Glomerular visceral epithelial cell (primary cell): Measurements from ENCODE around the gene ATXN7.

Source experiments
- DNase-seq: peaks from one replicate; pipeline ENCODE4 v3.0.0-alpha.2; 2016; ENCODE audit errors: extremely low spot score

ATXN7 gene

DNA sequence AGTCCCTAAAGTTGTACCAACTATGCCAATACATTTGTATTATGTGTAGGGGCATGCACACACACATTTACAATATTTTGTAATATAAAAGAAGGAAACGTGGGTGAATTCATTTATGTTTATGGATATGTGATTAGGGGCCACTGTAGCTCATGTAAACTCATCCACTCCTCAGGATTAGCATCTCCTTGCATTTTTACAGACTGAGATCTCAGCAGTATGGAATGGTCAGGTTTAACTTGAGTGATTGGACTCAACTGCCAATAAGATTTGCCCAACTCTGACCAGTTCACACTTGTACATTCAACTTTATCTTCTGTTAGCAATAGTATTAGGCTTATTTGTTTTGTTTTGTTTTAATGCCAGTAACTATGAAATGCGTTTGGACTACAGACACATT is 123.2 kb downstream of the ATXN7 start:
- DNase-seq: no peak

DNA sequence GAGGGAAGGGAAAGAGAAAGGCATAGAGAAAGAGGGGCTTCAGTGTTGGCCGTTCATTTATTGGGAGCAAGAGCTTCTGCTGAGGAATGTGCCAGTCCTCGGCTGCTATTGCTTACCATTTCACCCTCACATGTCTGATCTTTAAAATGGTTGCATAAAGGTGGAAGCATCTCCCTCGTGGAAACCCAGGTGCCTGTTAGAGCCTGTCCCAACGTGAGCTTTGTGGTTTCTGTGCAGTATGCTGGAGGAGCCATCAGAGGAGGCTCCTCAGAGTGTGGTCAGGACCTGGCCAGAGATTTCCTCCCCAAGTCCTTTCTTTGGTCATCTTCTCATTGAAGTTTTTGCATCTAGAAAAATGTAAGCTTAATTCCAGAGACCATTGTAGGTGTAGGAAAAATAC is 125.3 kb downstream of the ATXN7 start:
- no peak for DNase-seq

DNA sequence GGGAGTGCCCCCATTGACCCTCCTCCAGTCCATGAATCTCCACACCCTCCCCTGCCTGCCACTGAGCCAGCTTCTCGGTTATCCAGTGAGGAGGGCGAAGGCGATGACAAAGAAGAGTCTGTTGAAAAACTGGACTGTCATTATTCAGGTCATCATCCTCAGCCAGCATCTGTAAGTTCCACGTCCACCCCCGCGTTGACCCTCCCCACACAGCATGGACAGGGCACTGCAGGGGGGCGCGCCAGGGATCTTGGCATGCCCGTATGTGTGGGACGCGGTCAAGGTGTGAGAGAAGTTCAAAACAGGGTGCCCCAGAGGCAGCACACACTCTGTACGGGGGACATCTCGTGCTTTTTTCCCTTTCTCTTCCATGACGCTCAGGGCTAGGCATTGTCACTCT is 126.5 kb downstream of the ATXN7 start:
- DNase-seq: no peak

DNA sequence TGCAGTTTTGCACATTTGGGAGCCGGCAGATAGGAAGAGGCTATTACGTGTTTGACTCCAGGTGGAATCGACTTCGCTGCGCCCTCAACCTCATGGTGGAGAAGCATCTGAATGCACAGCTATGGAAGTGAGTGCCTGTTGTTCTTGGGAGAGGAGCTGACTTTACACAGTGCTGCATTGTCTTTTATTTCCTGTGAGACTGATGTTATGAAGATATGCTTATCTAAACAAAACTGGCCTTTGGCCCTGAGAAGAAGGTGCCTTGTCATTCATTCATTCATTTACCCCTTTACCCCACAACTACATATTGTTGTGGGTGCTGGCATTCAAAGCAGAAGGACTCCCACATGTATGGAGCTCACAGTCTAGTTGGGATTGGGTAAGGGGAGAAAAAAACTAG is 127.1 kb downstream of the ATXN7 start:
- no peak for DNase-seq

DNA sequence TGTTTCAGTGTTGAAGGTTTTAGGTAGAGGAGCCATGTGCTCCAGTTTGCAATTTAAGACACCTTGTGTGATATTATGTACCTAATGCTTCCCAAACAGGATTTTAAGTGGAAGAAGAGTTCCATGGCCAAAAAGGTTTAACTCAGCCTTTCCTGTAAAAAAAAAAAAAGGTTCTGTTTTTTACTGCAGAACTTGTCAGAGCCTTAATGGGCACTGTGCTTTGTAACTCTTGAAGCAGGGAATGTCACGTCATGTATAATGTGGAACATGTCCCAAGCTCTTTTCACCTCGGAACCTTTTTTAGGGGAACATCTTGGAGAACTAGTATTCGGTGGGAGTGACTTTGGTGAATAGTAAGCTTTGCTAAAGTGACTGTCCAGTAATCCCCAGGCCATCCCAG is 128.0 kb downstream of the ATXN7 start:
- DNase-seq: no peak

DNA sequence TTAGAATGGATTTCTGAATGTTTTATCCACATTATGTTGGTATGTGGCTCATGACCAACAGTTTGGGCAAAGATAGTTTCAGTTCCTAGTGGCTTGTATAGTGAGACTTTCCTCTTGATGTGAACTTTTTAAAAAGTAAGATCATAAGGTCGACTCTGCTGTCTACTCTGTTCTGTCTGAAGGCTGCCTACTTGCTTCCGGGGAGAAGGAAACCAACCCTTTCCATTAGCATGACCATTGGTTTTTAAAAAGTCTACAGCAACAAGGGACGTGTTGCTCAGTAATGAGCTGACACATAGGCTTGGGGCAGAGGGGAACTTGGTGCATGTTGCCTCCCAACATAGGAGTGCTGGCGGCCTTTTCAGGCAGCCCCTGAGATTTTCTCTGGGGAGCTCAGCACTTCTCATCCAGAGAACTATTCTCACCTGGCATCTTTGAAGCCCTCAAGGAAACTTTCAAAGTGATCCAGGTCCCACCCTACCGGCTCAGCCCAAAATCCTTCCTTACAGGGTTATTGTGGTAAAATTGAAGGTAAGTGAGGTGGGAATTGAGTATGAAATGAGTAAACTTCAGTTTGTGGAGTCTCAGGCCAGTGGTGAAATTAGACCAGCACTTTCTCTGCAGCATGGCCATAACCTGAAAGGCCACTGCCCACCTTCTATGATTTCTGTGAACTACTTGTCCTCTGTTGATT is 129.0 kb downstream of the ATXN7 start:
- no peak for DNase-seq

DNA sequence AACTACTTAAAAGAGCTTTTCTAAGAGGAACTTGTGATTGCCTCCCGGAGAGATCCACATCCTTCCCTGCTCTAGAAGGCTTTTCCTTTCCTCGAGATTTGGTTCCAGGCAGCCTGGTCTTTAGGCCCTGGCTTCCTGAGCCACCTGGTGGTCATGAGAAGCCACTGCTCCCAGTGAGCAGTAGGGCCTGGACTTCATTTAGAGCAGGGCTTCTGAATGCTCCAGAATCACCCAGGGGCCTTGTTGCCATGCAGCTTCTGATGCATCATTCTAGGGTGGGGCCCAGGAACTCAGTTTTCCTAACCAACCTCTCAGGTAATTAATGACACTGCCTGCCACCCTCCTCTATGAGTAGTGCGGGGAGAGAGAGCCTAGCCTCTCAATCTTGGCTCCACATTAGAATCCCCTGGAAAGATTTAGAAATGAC is 130.0 kb downstream of the ATXN7 start:
- DNase-seq: peak; percentile 72

GRCh38 chr3:63995086-63995485 is 131.4 kb downstream of the ATXN7 start:
- DNase-seq: no peak

DNA sequence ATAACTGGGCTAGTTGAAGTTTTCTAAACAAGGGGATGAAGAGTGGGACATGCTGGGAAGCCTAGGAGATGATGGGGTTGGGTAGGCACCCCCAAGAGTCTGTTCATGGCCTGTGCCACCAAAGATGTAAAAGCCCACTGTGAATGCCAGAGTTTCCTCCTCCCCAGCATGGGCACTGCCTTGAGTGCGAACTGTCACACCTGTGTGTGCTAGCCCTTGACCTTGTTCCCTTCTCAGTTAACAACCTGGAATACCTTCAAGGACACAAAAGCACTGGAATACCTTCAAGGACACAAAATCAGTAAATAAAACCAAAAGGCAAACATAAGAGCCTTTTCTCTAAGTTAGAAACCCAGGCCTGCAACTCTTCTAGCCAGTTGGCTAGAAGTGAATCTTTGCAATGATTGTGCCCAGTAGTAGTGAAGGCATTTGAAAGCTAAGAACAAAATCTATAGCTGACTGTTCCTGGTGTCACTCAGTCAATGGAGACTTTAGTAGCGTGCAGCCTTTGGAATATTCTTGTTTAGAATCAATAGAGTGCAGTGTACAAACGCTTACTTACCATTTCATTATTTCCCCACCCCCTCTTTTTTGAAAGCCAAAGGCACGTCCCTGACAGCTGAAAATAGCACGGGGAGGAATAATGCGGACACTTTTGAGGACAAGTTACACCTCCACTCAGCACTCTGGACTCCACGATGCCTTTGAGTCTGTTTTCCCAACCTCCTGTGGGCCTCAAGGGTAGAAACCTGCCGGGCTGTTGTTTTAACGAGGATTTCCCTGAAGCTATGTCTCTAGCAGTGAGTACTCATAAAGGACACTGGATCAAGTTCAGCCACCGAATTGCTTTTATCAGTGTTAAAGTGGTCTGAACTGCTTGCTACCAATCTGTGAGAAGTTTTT is 135.4 kb downstream of the ATXN7 start:
- DNase-seq: no peak

GRCh38 chr3:64000453-64001055 is 136.9 kb downstream of the ATXN7 start:
- no peak for DNase-seq

GRCh38 chr3:64002233-64002632 is 138.6 kb downstream of the ATXN7 start:
- no peak for DNase-seq

DNA sequence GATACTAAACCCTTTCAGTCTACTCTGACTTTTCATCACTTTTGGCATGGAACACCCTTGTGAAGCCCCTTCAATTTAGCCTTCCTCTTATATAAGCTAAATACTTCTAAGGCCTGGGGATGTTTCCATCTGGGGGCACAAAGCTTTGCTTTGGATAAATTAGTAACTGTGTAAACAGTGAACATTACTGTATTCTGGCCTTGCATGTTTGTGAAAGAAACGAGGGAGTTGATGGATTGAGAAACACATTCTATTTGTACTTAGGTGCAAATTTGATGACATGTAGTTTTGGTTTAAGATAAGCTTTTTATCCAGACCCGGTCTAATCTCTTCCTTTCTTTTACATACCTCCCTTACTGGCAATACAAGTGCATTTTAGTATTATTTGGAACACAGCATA is 139.9 kb downstream of the ATXN7 start:
- DNase-seq: no peak

DNA sequence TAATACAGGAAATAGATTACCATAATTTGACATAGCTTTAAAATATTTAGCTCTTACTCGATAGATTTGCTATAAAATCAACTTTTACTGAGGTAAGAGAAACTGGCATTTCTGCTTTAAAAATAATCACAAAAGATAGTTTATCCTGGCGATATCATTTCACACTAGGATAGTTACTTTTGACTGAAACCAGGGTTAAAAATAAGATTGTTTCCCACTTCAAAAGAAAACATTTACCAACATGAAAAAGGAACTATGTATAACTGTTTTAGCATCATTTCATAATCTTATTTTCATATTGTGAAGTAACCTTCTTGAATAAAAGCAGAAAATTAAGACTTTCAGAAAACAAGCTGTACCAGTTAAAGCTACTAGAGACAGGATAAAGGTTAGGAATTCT is 144.3 kb downstream of the ATXN7 start:
- no peak for DNase-seq

GRCh38 chr3:64008487-64009351 is 145.1 kb downstream of the ATXN7 start:
- DNase-seq: peak; percentile 11

- DNase-seq: no peak
Measured at GRCh38 chr3:64009528-64009927, 145.9 kb downstream of the ATXN7 start.

DNA sequence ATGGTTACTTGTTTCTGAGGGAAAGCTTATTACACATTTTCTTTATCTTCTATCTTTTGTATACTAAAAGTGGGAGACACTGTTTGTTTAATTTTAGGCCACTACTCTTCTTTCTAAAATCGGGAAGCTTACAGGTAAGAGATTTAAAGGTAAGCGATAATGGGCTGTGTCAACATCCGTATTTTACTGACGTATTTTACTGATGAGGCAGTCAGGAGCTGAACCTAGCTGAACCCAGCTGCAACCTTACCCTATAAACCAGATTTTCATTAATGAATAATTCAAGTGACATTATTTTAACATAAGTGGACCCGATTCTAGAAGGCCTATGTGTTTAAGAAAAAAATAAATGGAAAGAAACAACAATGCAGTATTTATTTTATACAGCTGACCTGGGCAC is 146.5 kb downstream of the ATXN7 start:
- DNase-seq: no peak

DNA sequence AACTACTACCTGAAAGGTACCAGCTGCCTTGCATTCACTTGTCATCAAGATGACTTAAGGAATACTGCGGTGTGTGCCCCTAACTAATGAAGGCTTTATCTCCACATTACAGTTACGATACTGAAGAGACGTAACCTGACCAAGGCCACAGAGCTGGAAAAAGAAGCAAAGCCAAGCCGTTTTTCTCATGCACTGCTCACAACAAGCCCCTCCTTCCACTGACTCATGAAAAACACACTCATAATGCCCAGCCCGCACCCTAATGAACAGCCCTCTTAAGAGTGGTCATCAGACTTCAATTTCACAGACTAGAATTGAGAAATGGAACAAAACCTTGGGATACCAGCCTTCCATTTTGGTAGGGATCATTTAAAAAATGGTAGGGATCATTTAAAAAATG is 148.0 kb downstream of the ATXN7 start:
- peak; percentile 32 for DNase-seq

DNA sequence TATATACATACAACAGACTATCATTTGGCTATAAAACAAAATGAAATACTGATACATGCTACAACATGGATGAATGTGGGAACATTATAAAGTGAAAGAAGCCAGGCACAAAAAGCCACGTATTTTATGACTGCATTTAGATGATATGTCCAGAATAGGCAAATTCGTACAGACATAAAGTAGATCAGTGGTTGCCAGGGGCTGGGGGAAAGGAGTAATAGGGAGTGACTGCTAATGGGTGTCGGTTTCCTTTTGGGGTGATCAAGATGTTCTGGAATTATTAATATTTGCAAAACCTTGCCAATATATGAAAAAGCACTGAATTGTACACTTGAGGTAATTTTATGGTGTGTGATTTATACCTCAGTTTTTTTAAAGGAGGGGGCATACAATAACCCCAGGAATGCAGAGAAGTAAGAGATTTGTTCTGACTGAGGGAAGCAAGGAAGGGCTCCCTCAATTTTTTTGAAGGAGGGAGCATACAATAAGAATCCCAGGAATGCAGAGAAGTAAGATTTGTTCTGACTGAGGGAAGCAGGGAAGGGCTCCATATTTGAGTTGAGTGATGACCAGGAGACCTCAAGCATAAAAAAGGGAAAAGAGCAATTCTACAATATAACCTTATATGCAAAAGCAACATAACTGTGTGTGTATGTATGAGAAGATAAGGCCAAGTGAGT is 153.4 kb downstream of the ATXN7 start:
- DNase-seq: no peak

- no peak for DNase-seq
Measured at GRCh38 chr3:64019271-64019670, 155.6 kb downstream of the ATXN7 start.

- DNase-seq: no peak
Measured at GRCh38 chr3:64019879-64020278, 156.2 kb downstream of the ATXN7 start.

DNA sequence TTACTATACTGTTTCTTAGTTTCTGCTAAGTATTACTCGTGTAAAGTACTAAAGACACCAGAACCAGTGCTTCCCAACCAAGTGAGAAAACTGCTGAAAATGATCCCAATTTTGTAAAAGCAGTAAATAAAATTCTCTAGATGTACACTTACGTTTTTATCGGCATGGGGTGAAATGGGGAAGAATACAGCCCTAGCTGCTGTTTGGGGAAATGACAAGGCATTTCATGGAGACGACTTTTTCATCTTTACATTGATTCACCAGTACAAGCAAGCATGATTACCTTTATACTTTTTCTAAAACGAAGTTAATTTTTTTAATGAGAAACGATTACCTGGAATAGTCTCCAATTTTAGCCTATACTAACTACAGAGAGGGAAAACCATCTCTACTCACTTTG is 158.3 kb downstream of the ATXN7 start:
- DNase-seq: no peak
